H1 (cell line): ENCODE measurements around the gene GRID1. TPM values are rescaled to one million over a fixed set of nuclear protein-coding genes. Genes with fewer than 3 reads are reported as not detected.

ENCODE experiments used
- CTCF ChIA-PET: fragments of 300-600 bp; sonication (Branson Sonifier 250); formaldehyde crosslinking; loops from one replicate; lab custom pipeline; 2021; ENCODE audit not compliant: partially characterized antibody; lab: Charles Lee
- POLR2A ChIA-PET: fragments of 300-600 bp; sonication (Branson Sonifier 250); formaldehyde crosslinking; loops from one replicate; lab custom pipeline; 2021; ENCODE audit warnings: inconsistent platforms; ENCODE audit not compliant: partially characterized antibody; lab: Charles Lee
- DNase-seq, 2 experiments: peaks; one replicate each; pipeline versions ENCODE4 v3.0.0 to v3.0.0-alpha.2; 2010 to 2022; ENCODE audit warnings: low spot score in 2 of 2, low read depth in 1 of 2, mixed read lengths in 1 of 2
- FAIRE-seq: peaks from 2 replicates; lab custom pipeline; 2011; peaks lifted over from hg19 to GRCh38; lab: Jason Lieb, UNC
- H2AFZ ChIP-seq: 2 replicates; pipeline ENCODE4 v1.8.1; 2012; ENCODE audit warnings: low read length, inconsistent platforms
- H2AK5ac ChIP-seq: 2 replicates; pipeline ENCODE4 v1.6.1; 2013; ENCODE audit warnings: low read depth, low read length
- H2BK120ac ChIP-seq: replicated peaks from 2 replicates; pipeline ENCODE3; 2013; ENCODE audit warnings: low read depth, low read length, inconsistent platforms
- H2BK12ac ChIP-seq: 2 replicates; pipeline ENCODE4 v1.6.1; 2013; ENCODE audit warnings: low read depth, low read length
- H2BK15ac ChIP-seq: 2 replicates; pipeline ENCODE4 v1.6.1; 2013; ENCODE audit warnings: low read length
- H2BK20ac ChIP-seq: 2 replicates; pipeline ENCODE4 v1.6.1; 2013; ENCODE audit warnings: low read length
- H2BK5ac ChIP-seq: 2 replicates; pipeline ENCODE4 v1.6.1; 2013; ENCODE audit warnings: low read depth, low read length
- H3K14ac ChIP-seq: 2 replicates; pipeline ENCODE4 v1.6.1; 2013; ENCODE audit warnings: inconsistent platforms; ENCODE audit not compliant: insufficient read length
- H3K18ac ChIP-seq: 2 replicates; pipeline ENCODE4 v1.6.1; 2013; ENCODE audit warnings: low read length; ENCODE audit errors: extremely low read depth
- H3K23ac ChIP-seq: 2 replicates; pipeline ENCODE4 v1.6.1; 2013; ENCODE audit warnings: inconsistent platforms; ENCODE audit not compliant: insufficient read length
- H3K23me2 ChIP-seq: 2 replicates; pipeline ENCODE4 v1.6.1; 2013; ENCODE audit warnings: low read depth, low read length
- H3K27ac ChIP-seq: 2 replicates; pipeline ENCODE4 v1.6.1; 2011; ENCODE audit warnings: low read depth, low read length, inconsistent platforms
- H3K27me3 ChIP-seq, 4 experiments: replicated peaks in 1 of 4; 1 replicate in 1 of 4; 2 replicates in 3 of 4; pipeline versions ENCODE4 v1.6.1 to v1.8.1; 2011 to 2013; ENCODE audit warnings: low read length in 3 of 4, mild to moderate bottlenecking in 3 of 4, inconsistent platforms in 2 of 4, mixed read lengths in 2 of 4, moderate library complexity in 1 of 4; ENCODE audit not compliant: control insufficient read depth in 3 of 4, insufficient read depth in 3 of 4; ENCODE audit errors: extremely low read depth in 1 of 4
- H3K36me3 ChIP-seq, 4 experiments: 2 replicates each; pipeline versions ENCODE4 v1.6.1 to v1.8.1; 2011 to 2013; ENCODE audit warnings: mild to moderate bottlenecking in 4 of 4, low read length in 3 of 4, moderate library complexity in 2 of 4, control low read depth in 1 of 4, inconsistent platforms in 1 of 4; ENCODE audit not compliant: insufficient read depth in 4 of 4, control insufficient read depth in 2 of 4
- H3K4ac ChIP-seq: replicated peaks from 2 replicates; pipeline ENCODE3; 2013; ENCODE audit warnings: low read length, low read depth, mixed read lengths, inconsistent platforms; ENCODE audit not compliant: insufficient read length
- H3K4me1 ChIP-seq, 4 experiments: replicated peaks in 1 of 4; 1 replicate in 1 of 4; 2 replicates in 3 of 4; pipeline versions ENCODE4 v1.6.1 to v1.8.1; 2011 to 2013; ENCODE audit warnings: low read length in 3 of 4, inconsistent platforms in 2 of 4, mixed read lengths in 1 of 4; ENCODE audit not compliant: insufficient read depth in 4 of 4, control insufficient read depth in 3 of 4
- H3K4me2 ChIP-seq, 2 experiments: 2 replicates each; pipeline versions ENCODE4 v1.6.1 to v1.8.1; 2011 to 2013; ENCODE audit warnings: low read depth in 2 of 2, low read length in 2 of 2, control low read depth in 1 of 2, inconsistent platforms in 1 of 2, mild to moderate bottlenecking in 1 of 2; ENCODE audit not compliant: insufficient read depth in 1 of 2
- H3K4me3 ChIP-seq, 4 experiments: fragments of 200-600, 300-600 bp in 1 of 4; sonication (generic), shearing (Covaris generic), sonication (Bioruptor Twin) in 1 of 4; 2 replicates each; pipeline versions ENCODE4 v1.5.1 to v1.8.1; 2011 to 2016; ENCODE audit warnings: low read length in 4 of 4, low read depth in 3 of 4, control low read depth in 2 of 4, inconsistent platforms in 2 of 4, mild to moderate bottlenecking in 2 of 4, mixed read lengths in 1 of 4, moderate library complexity in 1 of 4; ENCODE audit not compliant: insufficient read depth in 2 of 4; ENCODE audit errors: extremely low read depth in 1 of 4
- H3K56ac ChIP-seq: replicated peaks from 2 replicates; pipeline ENCODE3; 2013; ENCODE audit warnings: low read depth, mild to moderate bottlenecking, mixed read lengths, low read length, inconsistent platforms; ENCODE audit not compliant: insufficient read length
- H3K79me1 ChIP-seq: 2 replicates; pipeline ENCODE4 v1.6.1; 2013; ENCODE audit warnings: low read depth, low read length, control low read depth
- H3K79me2 ChIP-seq, 2 experiments: 2 replicates each; pipeline versions ENCODE4 v1.6.1 to v1.8.1; 2012 to 2013; ENCODE audit warnings: low read length in 2 of 2, mild to moderate bottlenecking in 2 of 2, inconsistent platforms in 1 of 2; ENCODE audit not compliant: insufficient read depth in 2 of 2, control insufficient read depth in 1 of 2
- H3K9ac ChIP-seq, 4 experiments: replicated peaks in 1 of 4; 1 replicate in 1 of 4; 2 replicates in 3 of 4; pipeline versions ENCODE4 v1.6.1 to v1.8.1; 2011 to 2013; ENCODE audit warnings: low read depth in 3 of 4, low read length in 3 of 4, control low read depth in 2 of 4, mild to moderate bottlenecking in 2 of 4, moderate library complexity in 2 of 4, inconsistent platforms in 1 of 4; ENCODE audit errors: extremely low read depth in 1 of 4
- H3K9me3 ChIP-seq, 2 experiments: 2 replicates each; pipeline versions ENCODE4 v1.6.1 to v1.8.1; 2012 to 2013; ENCODE audit warnings: mild to moderate bottlenecking in 2 of 2, moderate library complexity in 2 of 2, control low read depth in 1 of 2, inconsistent platforms in 1 of 2, low read depth in 1 of 2, low read length in 1 of 2, mixed read lengths in 1 of 2; ENCODE audit not compliant: insufficient read depth in 2 of 2
- H4K20me1 ChIP-seq, 2 experiments: replicated peaks in 1 of 2; 2 replicates each; pipeline versions ENCODE3 to v1.8.1; 2011 to 2013; ENCODE audit warnings: inconsistent platforms in 2 of 2, low read length in 2 of 2, mild to moderate bottlenecking in 1 of 2; ENCODE audit not compliant: insufficient read depth in 2 of 2, control insufficient read depth in 1 of 2
- H4K5ac ChIP-seq: 2 replicates; pipeline ENCODE4 v1.6.1; 2013; ENCODE audit warnings: low read length, low read depth, mixed read lengths, inconsistent platforms; ENCODE audit not compliant: insufficient read length
- H4K8ac ChIP-seq: 2 replicates; pipeline ENCODE4 v1.8.0; 2013; ENCODE audit warnings: mild to moderate bottlenecking, moderate library complexity, low read length, inconsistent platforms; ENCODE audit not compliant: insufficient read depth; ENCODE audit errors: extremely low read depth
- H4K91ac ChIP-seq: replicated peaks from 2 replicates; pipeline ENCODE3; 2013; ENCODE audit warnings: low read length, mixed read lengths, inconsistent platforms; ENCODE audit not compliant: insufficient read length
- ASH2L ChIP-seq: fragments of 200-600, 300-600 bp; sonication (generic); IDR thresholded peaks from one replicate; pipeline ENCODE4 v1.7.1; 2017; ENCODE audit warnings: low read length
- BCL11A ChIP-seq, 2 experiments: IDR thresholded peaks; one replicate each; pipeline ENCODE4 v1.6.1; 2011; ENCODE audit warnings: low read depth in 2 of 2, low read length in 2 of 2, mild to moderate bottlenecking in 2 of 2
- CBX8 ChIP-seq: fragments of 300-800, 300-1000 bp; sonication (generic); IDR thresholded peaks from 2 replicates; pipeline ENCODE4 v1.7.1; 2016; ENCODE audit warnings: low read depth, low read length, borderline replicate concordance
- FOSL1 ChIP-seq: IDR thresholded peaks from 2 replicates; pipeline ENCODE4 v1.6.1; 2011; ENCODE audit warnings: mild to moderate bottlenecking, low read depth, low read length, moderate library complexity; ENCODE audit not compliant: insufficient read depth
- JUN ChIP-seq: IDR thresholded peaks from 2 replicates; pipeline ENCODE4 v1.6.1; 2011; ENCODE audit warnings: low read depth, mild to moderate bottlenecking, improper control_type of control experiment, low read length
- JUND ChIP-seq: IDR thresholded peaks from 2 replicates; pipeline ENCODE4 v1.6.1; 2011; ENCODE audit warnings: mild to moderate bottlenecking, improper control_type of control experiment, low read length
- KDM4A ChIP-seq: IDR thresholded peaks from one replicate; pipeline ENCODE4 v1.7.1; 2012; ENCODE audit warnings: low read depth, mild to moderate bottlenecking, moderate library complexity, low read length, inconsistent platforms; ENCODE audit not compliant: severe bottlenecking
- RBBP5 ChIP-seq: IDR thresholded peaks from 2 replicates; pipeline ENCODE4 v1.7.1; 2012; ENCODE audit warnings: low read depth, mild to moderate bottlenecking, inconsistent platforms, low read length, moderate library complexity, borderline replicate concordance
- SIRT6 ChIP-seq: IDR thresholded peaks from one replicate; pipeline ENCODE4 v1.7.1; 2012; ENCODE audit warnings: low read length, inconsistent platforms
- SUZ12 ChIP-seq: fragments of 200-600 bp; sonication (generic); IDR thresholded peaks from 2 replicates; pipeline ENCODE4 v1.6.1; 2012; ENCODE audit warnings: mild to moderate bottlenecking, inconsistent platforms, low read length, moderate library complexity, mixed read lengths
- TAF7 ChIP-seq: optimal IDR thresholded peaks from 2 replicates; pipeline ENCODE3; 2011; ENCODE audit warnings: low read depth, mild to moderate bottlenecking, inconsistent platforms, low read length, moderate library complexity, borderline replicate concordance
- WGBS, 2 experiments: shearing (Covaris generic) in 1 of 2; methylation state at CpG; one replicate each; pipeline versions ENCODE4 v1.1.6 to v1.1.7; 2013 to 2015; ENCODE audit warnings: low lambda C conversion rate in 2 of 2, mixed read lengths in 2 of 2, inconsistent platforms in 1 of 2, low coverage in 1 of 2, missing lambda C conversion rate in 1 of 2; ENCODE audit not compliant: insufficient replicate concordance in 2 of 2, insufficient coverage in 1 of 2, insufficient read length in 1 of 2; ENCODE audit errors: extremely low coverage in 1 of 2, missing lambda C conversion rate in 1 of 2; 5-methylcytosine and 5-hydroxymethylcytosine counted together
- polyA plus RNA-seq, 7 experiments: library from polyadenylated mRNA; depleted of rRNA in 3 of 7; stranded (reverse) in 5 of 7; unstranded in 2 of 7; fragments of >200 nt in 5 of 7; fragments of 200-250 nt in 2 of 7; gene quantifications; 1 replicate in 5 of 7; 2 replicates in 1 of 7; 4 replicates in 1 of 7; pipeline versions ENCODE4 v1.2.1 to v1.2.3, GENCODE V29; 2011 to 2013; ENCODE audit warnings: missing spikeins in 2 of 7, mixed read lengths in 2 of 7
- total RNA-seq: library from RNA; stranded (reverse); fragmentation: NEBNext Ultra II Directional; extraction: Animal tissue kit (Norgen Biotek cat#: 25700); gene quantifications from 2 replicates; pipeline ENCODE4 v1.2.1, GENCODE V29; 2021
- TF ChIP-seq, protein P1 (sequence below): IDR thresholded peaks from 2 replicates; pipeline ENCODE4 v1.6.1; 2012; ENCODE audit warnings: low read length, inconsistent platforms

Gene GRID1
- total and polyA plus RNA-seq, 2 of the 8 experiments (the other 6 are each of a cell fraction or from before 2014, with no cell fraction given): 0.22 to 0.30 TPM

DNA sequence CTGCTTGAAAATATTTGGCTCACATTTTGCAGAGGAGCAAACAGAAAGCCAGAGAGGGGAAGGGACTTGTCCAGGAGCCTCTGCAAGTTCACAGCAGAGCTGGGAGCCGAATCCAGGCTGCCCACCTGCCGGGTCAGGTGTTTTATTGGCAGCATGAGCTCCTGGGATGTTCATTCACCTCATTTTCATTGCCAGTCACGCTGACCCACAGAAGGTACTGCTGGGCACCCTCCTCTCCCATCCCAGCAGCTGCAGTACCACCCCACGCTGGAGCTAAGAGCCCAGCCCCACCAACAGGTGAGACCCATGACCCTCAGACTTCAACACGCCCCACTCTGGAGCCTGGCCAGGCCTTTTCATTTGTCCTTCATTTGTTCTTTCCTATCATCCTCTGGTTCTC, 102.7 kb downstream of the GRID1 start:
- no peak overlapping the region for H3K14ac ChIP-seq
- H2AFZ ChIP-seq: no peak overlapping the region
- H3K27ac ChIP-seq: no peak overlapping the region
- no peaks in the 10 kb centered on the region; the same call in 1 of the 2 replicates for H3K23me2 ChIP-seq
- no peak overlapping the region for H3K4ac ChIP-seq
- H3K23ac ChIP-seq: no peak overlapping the region
- DNase-seq: peak in 1 of 2 experiments; percentile 19
- H3K79me2 ChIP-seq: no peaks in the 10 kb centered on the region
- H2BK5ac ChIP-seq: no peak overlapping the region
- no peak overlapping the region for H3K18ac ChIP-seq
- H4K5ac ChIP-seq: no peak overlapping the region
- H4K91ac ChIP-seq: no peak overlapping the region
- H3K79me1 ChIP-seq: no peaks in the 10 kb centered on the region; the same call in 1 of the 2 replicates
- POLR2A ChIA-PET: interaction anchor here (1.6 kb wide), 1 partner anchor 128 kb away, joined by 3 read pairs; no protein-coding TSS in a partner anchor
- H3K4me2 ChIP-seq: no peak overlapping the region
- no peaks in the 10 kb centered on the region for H4K20me1 ChIP-seq
- FAIRE-seq: no peak
- no peak overlapping the region for H2BK15ac ChIP-seq
- H3K36me3 ChIP-seq: no peaks in the 10 kb centered on the region
- no peak overlapping the region for H2BK120ac ChIP-seq
- H2AK5ac ChIP-seq: no peak overlapping the region
- no peak overlapping the region for H3K4me3 ChIP-seq
- no peak overlapping the region for H3K56ac ChIP-seq
- WGBS, 2 experiments: 82% methylated on average over 5 of the region's 5 CpGs; no CpG with 5 or more reads in 1 of the 2 experiments
- peaks cover 0 to 15% (median 7%) of the 10 kb centered on the region in 4 experiments; a peak in 6 of 7 replicates for H3K4me1 ChIP-seq
- H3K9me3 ChIP-seq: no peaks in the 10 kb centered on the region
- H2BK20ac ChIP-seq: 0 out of 2 replicates have a peak overlapping the region, but pooled peaks have one; percentile 34
- CTCF ChIA-PET: interaction anchor here (1.4 to 15.7 kb wide), 5 partner anchors 11 to 97 kb away, joined by 4 to 137 read pairs (median 38); no protein-coding TSS in a partner anchor
- peaks cover 0 to 10% (median 4%) of the 10 kb centered on the region in 4 experiments; a peak in 5 of 7 replicates for H3K27me3 ChIP-seq
- no peak overlapping the region for H4K8ac ChIP-seq
- no peak overlapping the region for H2BK12ac ChIP-seq
- no peak overlapping the region for H3K9ac ChIP-seq
- TF ChIP-seq JUN (no peak), RBBP5 (no peak), BCL11A (IDR thresholded peaks at IDR 0.05; ENCODE audit: low read depth in 2 of 2, low read length in 2 of 2) (no peak), KDM4A (no peak), CBX8 (no peak), TAF7 (no peak), FOSL1 (no peak), ASH2L (no peak), JUND (no peak), SIRT6 (no peak), SUZ12 (no peak)
- TF ChIP-seq, protein P1, sequence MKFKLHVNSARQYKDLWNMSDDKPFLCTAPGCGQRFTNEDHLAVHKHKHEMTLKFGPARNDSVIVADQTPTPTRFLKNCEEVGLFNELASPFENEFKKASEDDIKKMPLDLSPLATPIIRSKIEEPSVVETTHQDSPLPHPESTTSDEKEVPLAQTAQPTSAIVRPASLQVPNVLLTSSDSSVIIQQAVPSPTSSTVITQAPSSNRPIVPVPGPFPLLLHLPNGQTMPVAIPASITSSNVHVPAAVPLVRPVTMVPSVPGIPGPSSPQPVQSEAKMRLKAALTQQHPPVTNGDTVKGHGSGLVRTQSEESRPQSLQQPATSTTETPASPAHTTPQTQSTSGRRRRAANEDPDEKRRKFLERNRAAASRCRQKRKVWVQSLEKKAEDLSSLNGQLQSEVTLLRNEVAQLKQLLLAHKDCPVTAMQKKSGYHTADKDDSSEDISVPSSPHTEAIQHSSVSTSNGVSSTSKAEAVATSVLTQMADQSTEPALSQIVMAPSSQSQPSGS: no peak
